HUDEP-2 (cell line): ENCODE measurements around the gene PLEK.
"Not testable (repeated sequence)": the region's sequence is repeated elsewhere in the genome, so short reads cannot be mapped to it uniquely, and the experiment has no call there.

ENCODE experiments used
- DNase-seq, 76 experiments: peaks; one replicate each; lab custom pipeline; 2025; ENCODE audit not compliant: unreplicated experiment in 76 of 76; lab: John Stamatoyannopoulos, UW

PLEK gene

GRCh38 chr2:68352651-68353391 lies 12.3 kb upstream of the PLEK start:
- DNase-seq, result peak in 74 of 76 experiments; percentile 37 to 97 (median 90)

- peak in 1 of 76 experiments; percentile 12 for DNase-seq
These were observed 8.4 kb upstream of the PLEK start for GRCh38 chr2:68356599-68357239.

GRCh38 chr2:68357605-68358337 lies 7.3 kb upstream of the PLEK start:
- DNase-seq, result peak in 72 of 76 experiments; percentile 30 to 88 (median 68)

GRCh38 chr2:68359889-68360288 lies 5.2 kb upstream of the PLEK start:
- DNase-seq, result no peak

- DNase-seq, result peak in 70 of 76 experiments; percentile 9 to 86 (median 64)
These were observed 3.0 kb upstream of the PLEK start for GRCh38 chr2:68362069-68362468.

GRCh38 chr2:68362749-68363148 lies 2.3 kb upstream of the PLEK start:
- DNase-seq, result no peak

GRCh38 chr2:68363721-68364120 lies 1.4 kb upstream of the PLEK start:
- DNase-seq, result no peak

GRCh38 chr2:68366083-68366560 lies 1.0 kb downstream of the PLEK start:
- no peak for DNase-seq

GRCh38 chr2:68367953-68368653 lies 3.0 kb downstream of the PLEK start:
- no peak for DNase-seq

- no peak for DNase-seq
These were observed 3.7 kb downstream of the PLEK start for GRCh38 chr2:68368654-68369336.

GRCh38 chr2:68369337-68369734 lies 4.3 kb downstream of the PLEK start:
- DNase-seq, result no peak

- DNase-seq, result no peak
These were observed 6.1 kb downstream of the PLEK start for GRCh38 chr2:68371138-68371537.

- DNase-seq, result no peak
These were observed 6.5 kb downstream of the PLEK start for GRCh38 chr2:68371581-68371980.

- DNase-seq, result no peak
These were observed 7.4 kb downstream of the PLEK start for GRCh38 chr2:68372485-68372884.

GRCh38 chr2:68374184-68374583 lies 9.1 kb downstream of the PLEK start:
- no peak for DNase-seq

- DNase-seq, result no peak
These were observed 10.5 kb downstream of the PLEK start for GRCh38 chr2:68375582-68375981.

- no peak for DNase-seq
These were observed 12.2 kb downstream of the PLEK start for GRCh38 chr2:68377137-68377780.

GRCh38 chr2:68378779-68379178 lies 13.7 kb downstream of the PLEK start:
- not testable (repeated sequence) for DNase-seq

GRCh38 chr2:68379184-68379708 lies 14.2 kb downstream of the PLEK start:
- DNase-seq, result no peak

- no peak for DNase-seq
These were observed 18.7 kb downstream of the PLEK start for GRCh38 chr2:68383778-68384177.
